ENCODE measurements around the gene COPZ1. TPM values are rescaled to one million over a fixed set of nuclear protein-coding genes. Genes with fewer than 3 reads are reported as not detected.

COPZ1 gene
- total and polyA plus RNA-seq, 9 of the 15 experiments (the other 6 are each of a cell fraction or from before 2014, with no cell fraction given): 137 to 487 (median 233) TPM

- TF ChIP-seq KAT7 (CRISPR knock-in tag; IDR thresholded peaks at IDR 0.05; ENCODE audit: borderline replicate concordance) (no peak), CBX5 (IDR thresholded peaks at IDR 0.05; ENCODE audit: borderline replicate concordance, low read depth) (no peak), HDAC1 (IDR thresholded peaks at IDR 0.05) (peak in 1 of 2 experiments; percentile 55; a peak in 1 of 4 replicates), TFAP4 (CRISPR knock-in tag; IDR thresholded peaks at IDR 0.05; ENCODE audit: borderline replicate concordance) (peak; percentile 46; the same call in 1 of the 2 replicates), MTA2 (IDR thresholded peaks at IDR 0.05; ENCODE audit: low read depth) (no peak), RAD21 (CRISPR knock-in tag; conservative IDR thresholded peaks at IDR 0.05 in 1 of 2, IDR thresholded peaks at IDR 0.05 in 1 of 2) (no peak; a peak in 1 of 4 replicates), NEUROD1 (IDR thresholded peaks at IDR 0.05; ENCODE audit: borderline replicate concordance, low read depth, low read length, partially characterized antibody) (peak; percentile 14), NELFE (IDR thresholded peaks at IDR 0.05; ENCODE audit: insufficient read depth, insufficient read length) (no peak), MCM2 (IDR thresholded peaks at IDR 0.05; ENCODE audit: low read depth) (no peak), FOXP4 (CRISPR knock-in tag; IDR thresholded peaks at IDR 0.05; ENCODE audit: borderline replicate concordance) (no peak), NR3C1 (CRISPR knock-in tag; IDR thresholded peaks at IDR 0.05) (no peak), HNRNPL (IDR thresholded peaks at IDR 0.05; ENCODE audit: low read depth, low read length) (no peak), E2F1 (CRISPR knock-in tag; IDR thresholded peaks at IDR 0.05) (no peak), TFAM (CRISPR knock-in tag; conservative IDR thresholded peaks at IDR 0.05) (no peak), KHSRP (IDR thresholded peaks at IDR 0.05) (no peak), FOXJ2 (tag; IDR thresholded peaks at IDR 0.05) (no peak)
- TF ChIP-seq, protein P1, sequence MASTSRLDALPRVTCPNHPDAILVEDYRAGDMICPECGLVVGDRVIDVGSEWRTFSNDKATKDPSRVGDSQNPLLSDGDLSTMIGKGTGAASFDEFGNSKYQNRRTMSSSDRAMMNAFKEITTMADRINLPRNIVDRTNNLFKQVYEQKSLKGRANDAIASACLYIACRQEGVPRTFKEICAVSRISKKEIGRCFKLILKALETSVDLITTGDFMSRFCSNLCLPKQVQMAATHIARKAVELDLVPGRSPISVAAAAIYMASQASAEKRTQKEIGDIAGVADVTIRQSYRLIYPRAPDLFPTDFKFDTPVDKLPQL (IDR thresholded peaks at IDR 0.05; ENCODE audit: extremely low read depth, insufficient read length): no peak
- TF ChIP-seq, protein P2, sequence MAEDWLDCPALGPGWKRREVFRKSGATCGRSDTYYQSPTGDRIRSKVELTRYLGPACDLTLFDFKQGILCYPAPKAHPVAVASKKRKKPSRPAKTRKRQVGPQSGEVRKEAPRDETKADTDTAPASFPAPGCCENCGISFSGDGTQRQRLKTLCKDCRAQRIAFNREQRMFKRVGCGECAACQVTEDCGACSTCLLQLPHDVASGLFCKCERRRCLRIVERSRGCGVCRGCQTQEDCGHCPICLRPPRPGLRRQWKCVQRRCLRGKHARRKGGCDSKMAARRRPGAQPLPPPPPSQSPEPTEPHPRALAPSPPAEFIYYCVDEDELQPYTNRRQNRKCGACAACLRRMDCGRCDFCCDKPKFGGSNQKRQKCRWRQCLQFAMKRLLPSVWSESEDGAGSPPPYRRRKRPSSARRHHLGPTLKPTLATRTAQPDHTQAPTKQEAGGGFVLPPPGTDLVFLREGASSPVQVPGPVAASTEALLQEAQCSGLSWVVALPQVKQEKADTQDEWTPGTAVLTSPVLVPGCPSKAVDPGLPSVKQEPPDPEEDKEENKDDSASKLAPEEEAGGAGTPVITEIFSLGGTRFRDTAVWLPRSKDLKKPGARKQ (CRISPR knock-in tag; IDR thresholded peaks at IDR 0.05): no peak
- TF ChIP-seq, protein P3, sequence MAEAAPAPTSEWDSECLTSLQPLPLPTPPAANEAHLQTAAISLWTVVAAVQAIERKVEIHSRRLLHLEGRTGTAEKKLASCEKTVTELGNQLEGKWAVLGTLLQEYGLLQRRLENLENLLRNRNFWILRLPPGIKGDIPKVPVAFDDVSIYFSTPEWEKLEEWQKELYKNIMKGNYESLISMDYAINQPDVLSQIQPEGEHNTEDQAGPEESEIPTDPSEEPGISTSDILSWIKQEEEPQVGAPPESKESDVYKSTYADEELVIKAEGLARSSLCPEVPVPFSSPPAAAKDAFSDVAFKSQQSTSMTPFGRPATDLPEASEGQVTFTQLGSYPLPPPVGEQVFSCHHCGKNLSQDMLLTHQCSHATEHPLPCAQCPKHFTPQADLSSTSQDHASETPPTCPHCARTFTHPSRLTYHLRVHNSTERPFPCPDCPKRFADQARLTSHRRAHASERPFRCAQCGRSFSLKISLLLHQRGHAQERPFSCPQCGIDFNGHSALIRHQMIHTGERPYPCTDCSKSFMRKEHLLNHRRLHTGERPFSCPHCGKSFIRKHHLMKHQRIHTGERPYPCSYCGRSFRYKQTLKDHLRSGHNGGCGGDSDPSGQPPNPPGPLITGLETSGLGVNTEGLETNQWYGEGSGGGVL (CRISPR knock-in tag; IDR thresholded peaks at IDR 0.05): no peak
These were observed 27.1 kb downstream of the COPZ1 start (continued) for GRCh38 chr12:54352022-54352531.
